Endothelial cell of umbilical vein (primary cell): ENCODE measurements around the gene CD81. TPM values are rescaled to one million over a fixed set of nuclear protein-coding genes. Genes with fewer than 3 reads are reported as not detected.
A peak's percentile ranks its signal among the peaks of the same experiment; 100 is the strongest.

ENCODE experiments used
- BruUV-seq: library from RNA; stranded (reverse); fragments of 400-500 nt; replicated peaks from 2 replicates; lab custom pipeline; 2021; lab: Mats Ljungman, UMichigan
- CTCF ChIA-PET: fragments of 300-600, 350-600 bp; sonication (Branson Sonifier 250); formaldehyde crosslinking; loops from one replicate; lab custom pipeline; 2021; ENCODE audit warnings: antibody characterized with exemption, inconsistent platforms; lab: Charles Lee
- POLR2A ChIA-PET: fragments of 300-600, 350-600 bp; sonication (Branson Sonifier 250); formaldehyde crosslinking; loops from one replicate; lab custom pipeline; 2021; ENCODE audit warnings: antibody characterized with exemption, inconsistent platforms; lab: Charles Lee
- DNase-seq: peaks from one replicate; pipeline ENCODE4 v3.0.0-alpha.2; 2011; ENCODE audit warnings: low read depth, low spot score
- FAIRE-seq: peaks from 2 replicates; lab custom pipeline; 2011; peaks lifted over from hg19 to GRCh38; lab: Jason Lieb, UNC
- H2AFZ ChIP-seq: 2 replicates; pipeline ENCODE4 v1.6.0; 2012; ENCODE audit warnings: low read depth, low read length, control low read depth, inconsistent platforms
- H3K27ac ChIP-seq: 2 replicates; pipeline ENCODE4 v1.5.1; 2011; ENCODE audit warnings: low read depth, mild to moderate bottlenecking, control low read depth, low read length, moderate library complexity; ENCODE audit not compliant: insufficient read depth
- H3K27me3 ChIP-seq, 2 experiments: 2 replicates each; pipeline versions ENCODE4 v1.6.0 to v1.6.1; 2011; ENCODE audit warnings: low read length in 2 of 2, mixed read lengths in 1 of 2; ENCODE audit not compliant: control insufficient read depth in 2 of 2, insufficient read depth in 2 of 2
- H3K36me3 ChIP-seq, 2 experiments: 2 replicates in 1 of 2; 3 replicates in 1 of 2; pipeline ENCODE4 v1.5.1; 2011; ENCODE audit warnings: low read length in 2 of 2, mild to moderate bottlenecking in 1 of 2, moderate library complexity in 1 of 2; ENCODE audit not compliant: control insufficient read depth in 2 of 2, insufficient read depth in 2 of 2; ENCODE audit errors: extremely low read depth in 1 of 2
- H3K4me1 ChIP-seq: 3 replicates; pipeline ENCODE4 v1.5.1; 2011; ENCODE audit warnings: mild to moderate bottlenecking, low read length; ENCODE audit not compliant: control insufficient read depth, insufficient read depth; ENCODE audit errors: extremely low read depth
- H3K4me2 ChIP-seq: 2 replicates; pipeline ENCODE4 v1.6.1; 2011; ENCODE audit warnings: low read length, control low read depth, mixed read lengths; ENCODE audit not compliant: insufficient read depth
- H3K4me3 ChIP-seq, 3 experiments: fragments of 200-600 bp in 1 of 3; sonication (generic), shearing (Covaris generic) in 1 of 3; replicated peaks in 1 of 3; 2 replicates each; pipeline ENCODE4 v1.5.1; 2011 to 2016; ENCODE audit warnings: control low read depth in 3 of 3, low read length in 3 of 3, mild to moderate bottlenecking in 2 of 3, inconsistent platforms in 1 of 3, low read depth in 1 of 3, moderate library complexity in 1 of 3; ENCODE audit not compliant: insufficient read depth in 1 of 3
- H3K79me2 ChIP-seq: 2 replicates; pipeline ENCODE4 v1.6.0; 2012; ENCODE audit warnings: low read length, inconsistent platforms; ENCODE audit not compliant: control insufficient read depth, insufficient read depth
- H3K9ac ChIP-seq: replicated peaks from 2 replicates; pipeline ENCODE3; 2011; ENCODE audit warnings: low read length, control low read depth; ENCODE audit not compliant: insufficient read depth; ENCODE audit errors: extremely low read depth
- H3K9me1 ChIP-seq: replicated peaks from 3 replicates; pipeline ENCODE4 v1.6.0; 2011; ENCODE audit warnings: mild to moderate bottlenecking, low read length; ENCODE audit not compliant: control insufficient read depth, insufficient read depth; ENCODE audit errors: extremely low read depth
- H3K9me3 ChIP-seq: replicated peaks from 2 replicates; pipeline ENCODE4 v1.5.1; 2012; ENCODE audit warnings: low read length, inconsistent platforms; ENCODE audit not compliant: control insufficient read depth, insufficient read depth
- H4K20me1 ChIP-seq: replicated peaks from 2 replicates; pipeline ENCODE3; 2011; ENCODE audit warnings: mild to moderate bottlenecking, low read length; ENCODE audit not compliant: control insufficient read depth, insufficient read depth; ENCODE audit errors: extremely low read depth
- CTCF ChIP-seq, 2 donors: IDR thresholded peaks; 1 replicate in 1 of 2; 2 replicates in 1 of 2; pipeline ENCODE4 v1.5.1; 2011; ENCODE audit warnings: low read length in 2 of 2, mild to moderate bottlenecking in 2 of 2, moderate library complexity in 2 of 2, control low read depth in 1 of 2, inconsistent platforms in 1 of 2, low read depth in 1 of 2; ENCODE audit not compliant: insufficient read depth in 1 of 2; ENCODE audit errors: extremely low read depth in 1 of 2
- EZH2 ChIP-seq: IDR thresholded peaks from 2 replicates; pipeline ENCODE4 v1.6.1; 2012; ENCODE audit warnings: borderline replicate concordance, low read depth, mild to moderate bottlenecking, moderate library complexity, low read length, inconsistent platforms; ENCODE audit not compliant: severe bottlenecking
- FOS ChIP-seq: IDR thresholded peaks from 2 replicates; pipeline ENCODE4 v1.6.1; 2011; ENCODE audit warnings: mild to moderate bottlenecking, low read length, moderate library complexity, borderline replicate concordance; ENCODE audit not compliant: insufficient read depth
- GATA2 ChIP-seq: IDR thresholded peaks from 2 replicates; pipeline ENCODE4 v1.7.0; 2011; ENCODE audit warnings: low read depth, mild to moderate bottlenecking, moderate library complexity, mixed read lengths, low read length; ENCODE audit not compliant: insufficient read length, insufficient read depth
- JUN ChIP-seq: IDR thresholded peaks from 2 replicates; pipeline ENCODE4 v1.6.1; 2011; ENCODE audit warnings: borderline replicate concordance, low read depth; ENCODE audit not compliant: insufficient read length, insufficient read depth
- MAX ChIP-seq: IDR thresholded peaks from 2 replicates; pipeline ENCODE4 v1.6.1; 2011; ENCODE audit not compliant: insufficient read depth, insufficient read length
- MYC ChIP-seq: IDR thresholded peaks from one replicate; pipeline ENCODE4 v1.6.1; 2011; ENCODE audit warnings: mild to moderate bottlenecking, low read depth, low read length
- POLR2A ChIP-seq: IDR thresholded peaks from 2 replicates; pipeline ENCODE4 v1.6.1; 2012; ENCODE audit warnings: low read depth, mild to moderate bottlenecking, control low read depth, low read length
- POLR2AphosphoS5 ChIP-seq: IDR thresholded peaks from 2 replicates; pipeline ENCODE4 v1.6.1; 2012; ENCODE audit warnings: low read depth, mild to moderate bottlenecking, control low read depth, low read length, moderate library complexity; ENCODE audit not compliant: insufficient read depth
- dilution Hi-C: fragments of 300-500 bp; cut with MboI; formaldehyde crosslinking; loops from one replicate; pipeline ENCODE4 v1.15.0; 2019; ENCODE audit warnings: low sequenced_read_pairs; ENCODE audit not compliant: extremely low pct_ligation_motif_present
- intact Hi-C: fragments of 100-400 bp; cut with micrococcal nuclease; formaldehyde crosslinking; loops from one replicate; pipeline ENCODE4 v1.10.0; 2022
- polyA plus RNA-seq, 4 experiments: library from polyadenylated mRNA; depleted of rRNA in 3 of 4; stranded (reverse) in 3 of 4; unstranded in 1 of 4; fragments of >200 nt; gene quantifications; 2 replicates each; pipeline versions ENCODE4 v1.2.1 to v1.2.3, GENCODE V29; 2011 to 2012; ENCODE audit warnings: missing spikeins in 1 of 4
- total RNA-seq: library from RNA; stranded (reverse); gene quantifications from 2 replicates; pipeline ENCODE4 v1.2.3, GENCODE V29; 2021

The CD81 gene
- total and polyA plus RNA-seq, 2 donors (not counting 3 experiments of a cell fraction or from before 2014, with no cell fraction given) = 409 to 802 TPM

- ChIA-PET POLR2A (no interaction called here), CTCF (interaction anchor here (0.6 kb wide), 1 partner anchor 75 kb away, joined by 3 read pairs; no protein-coding TSS in a partner anchor)
- TF ChIP-seq JUN (no peak), POLR2A (no peak), FOS (no peak), GATA2 (no peak), MYC (no peak), EZH2 (no peak), CTCF (IDR thresholded peaks at IDR 0.05; ENCODE audit: extremely low read depth in 1 of 2, insufficient read depth in 1 of 2, low read depth in 1 of 2, low read length in 2 of 2) (no peak), POLR2AphosphoS5 (no peak), MAX (no peak)
- no peaks in the 10 kb centered on the region for H3K36me3 ChIP-seq
- dilution Hi-C loops (no loop called here), intact Hi-C loops (loop anchor here (2.0 kb wide), 1 partner anchor 39 kb away; no protein-coding TSS in a partner anchor)
- peak overlapping the region in 1 of 3 experiments; percentile 72 for H3K4me3 ChIP-seq
- H3K9me3 ChIP-seq = no peaks in the 10 kb centered on the region
- no peaks in the 10 kb centered on the region for H4K20me1 ChIP-seq
- DNase-seq (no peak), FAIRE-seq (no peak)
- no peaks in the 10 kb centered on the region for H3K9me1 ChIP-seq
- peaks cover 49% of the 10 kb centered on the region for H3K4me1 ChIP-seq
- H3K4me2 ChIP-seq = peak overlapping the region; percentile 44
- no peak overlapping the region for H3K9ac ChIP-seq
- no peaks in the 10 kb centered on the region for H3K27me3 ChIP-seq
- H3K79me2 ChIP-seq = peaks cover 69% of the 10 kb centered on the region
- peak overlapping the region; percentile 91 for H3K27ac ChIP-seq
- no peak overlapping the region for H2AFZ ChIP-seq
- no TSS peak for BruUV-seq
Observed at GRCh38 chr11:2379466-2380174, 2.5 kb downstream of the CD81 start.
